ENCODE data around the gene DHX40.
A peak's percentile ranks its signal among the peaks of the same experiment; 100 is the strongest.
"Not testable (repeated sequence)": the region's sequence is repeated elsewhere in the genome, so short reads cannot be mapped to it uniquely, and the experiment has no call there.

DHX40 gene

GRCh38 chr17:59565171-59565958 is at the start of gene DHX40:
Gene DHX40 (plus strand): TSS chr17:59565610. CDS start chr17:59565672, 62 bp downstream.
- Mint-ChIP-seq H3K27ac (peak within 1 kb of the TSS; percentile 96), H3K4me3 (peak within 1 kb of the TSS; percentile 100), H3K36me3 (no peaks in the 10 kb centered on the region)

GRCh38 chr17:59516451-59516850 is 49.0 kb upstream of the DHX40 start:
- Mint-ChIP-seq H3K4me3 (no peak overlapping the region), H3K36me3 (no peaks in the 10 kb centered on the region), H3K9me3 (ENCODE audit: low read depth) (no peaks in the 10 kb centered on the region), H3K27me3 (no peaks in the 10 kb centered on the region), H3K27ac (no peak overlapping the region), H3K4me1 (ENCODE audit: low read depth) (peaks cover 2% of the 10 kb centered on the region)

More at GRCh38 chr17:59565171-59565958, at the start of gene DHX40:
- H3K4me1 Mint-ChIP-seq (ENCODE audit: low read depth), result peaks cover 25% of the 10 kb centered on the region
- H3K27me3 Mint-ChIP-seq, result no peaks in the 10 kb centered on the region
- no peaks in the 10 kb centered on the region for H3K9me3 Mint-ChIP-seq (ENCODE audit: low read depth)

GRCh38 chr17:59519132-59519531 is 46.3 kb upstream of the DHX40 start:
- H3K27me3 Mint-ChIP-seq, result no peaks in the 10 kb centered on the region
- H3K9me3 Mint-ChIP-seq (ENCODE audit: low read depth), result no peaks in the 10 kb centered on the region
- no peaks in the 10 kb centered on the region for H3K36me3 Mint-ChIP-seq
- no peak overlapping the region for H3K4me3 Mint-ChIP-seq
- peaks cover 3% of the 10 kb centered on the region for H3K4me1 Mint-ChIP-seq (ENCODE audit: low read depth)
- H3K27ac Mint-ChIP-seq, result no peak overlapping the region

GRCh38 chr17:59520251-59520650 is 45.2 kb upstream of the DHX40 start:
- Mint-ChIP-seq H3K9me3 (ENCODE audit: low read depth) (no peaks in the 10 kb centered on the region), H3K4me3 (no peak overlapping the region), H3K36me3 (no peaks in the 10 kb centered on the region), H3K4me1 (ENCODE audit: low read depth) (peaks cover 3% of the 10 kb centered on the region), H3K27me3 (no peaks in the 10 kb centered on the region), H3K27ac (no peak overlapping the region)

GRCh38 chr17:59521465-59522126 is 43.8 kb upstream of the DHX40 start:
- H3K36me3 Mint-ChIP-seq, result no peaks in the 10 kb centered on the region
- H3K9me3 Mint-ChIP-seq (ENCODE audit: low read depth), result no peaks in the 10 kb centered on the region
- peaks cover 3% of the 10 kb centered on the region for H3K4me1 Mint-ChIP-seq (ENCODE audit: low read depth)

GRCh38 chr17:59524930-59525329 is 40.5 kb upstream of the DHX40 start:
- H3K36me3 Mint-ChIP-seq; H3K27ac Mint-ChIP-seq; H3K4me3 Mint-ChIP-seq; H3K9me3 Mint-ChIP-seq (ENCODE audit: low read depth); H3K27me3 Mint-ChIP-seq; H3K4me1 Mint-ChIP-seq (ENCODE audit: low read depth): not testable (repeated sequence)

More at GRCh38 chr17:59521465-59522126, 43.8 kb upstream of the DHX40 start:
- no peak overlapping the region for H3K27ac Mint-ChIP-seq
- H3K27me3 Mint-ChIP-seq, result no peaks in the 10 kb centered on the region
- no peak overlapping the region for H3K4me3 Mint-ChIP-seq

GRCh38 chr17:59525668-59526067 is 39.7 kb upstream of the DHX40 start:
- Mint-ChIP-seq H3K36me3 (no peaks in the 10 kb centered on the region), H3K4me3 (no peak overlapping the region), H3K27ac (no peak overlapping the region), H3K27me3 (peaks cover 2% of the 10 kb centered on the region), H3K4me1 (ENCODE audit: low read depth) (peaks cover 3% of the 10 kb centered on the region), H3K9me3 (ENCODE audit: low read depth) (no peaks in the 10 kb centered on the region)

- Mint-ChIP-seq H3K4me1 (ENCODE audit: low read depth) (peaks cover 1% of the 10 kb centered on the region), H3K36me3 (no peaks in the 10 kb centered on the region), H3K4me3 (no peak overlapping the region), H3K27me3 (peaks cover 2% of the 10 kb centered on the region), H3K9me3 (ENCODE audit: low read depth) (no peaks in the 10 kb centered on the region), H3K27ac (no peak overlapping the region)
Measured at GRCh38 chr17:59526451-59526850, 39.0 kb upstream of the DHX40 start.

GRCh38 chr17:59527325-59527917 is 38.0 kb upstream of the DHX40 start:
- Mint-ChIP-seq H3K36me3 (no peaks in the 10 kb centered on the region), H3K9me3 (ENCODE audit: low read depth) (no peaks in the 10 kb centered on the region), H3K4me1 (ENCODE audit: low read depth) (no peaks in the 10 kb centered on the region), H3K4me3 (no peak overlapping the region), H3K27me3 (peaks cover 2% of the 10 kb centered on the region), H3K27ac (no peak overlapping the region)

- H3K4me3 Mint-ChIP-seq, result no peak overlapping the region
- no peaks in the 10 kb centered on the region for H3K4me1 Mint-ChIP-seq (ENCODE audit: low read depth)
- no peak overlapping the region for H3K27ac Mint-ChIP-seq
- H3K27me3 Mint-ChIP-seq, result peaks cover 4% of the 10 kb centered on the region
- H3K9me3 Mint-ChIP-seq (ENCODE audit: low read depth), result no peaks in the 10 kb centered on the region
- no peaks in the 10 kb centered on the region for H3K36me3 Mint-ChIP-seq
Measured at GRCh38 chr17:59527931-59528330, 37.5 kb upstream of the DHX40 start.

- Mint-ChIP-seq H3K36me3 (no peaks in the 10 kb centered on the region), H3K4me3 (no peak overlapping the region), H3K9me3 (ENCODE audit: low read depth) (no peaks in the 10 kb centered on the region), H3K27ac (no peak overlapping the region), H3K27me3 (peaks cover 4% of the 10 kb centered on the region), H3K4me1 (ENCODE audit: low read depth) (no peaks in the 10 kb centered on the region)
Measured at GRCh38 chr17:59530531-59530930, 34.9 kb upstream of the DHX40 start.

- Mint-ChIP-seq H3K4me3 (no peak overlapping the region), H3K27ac (no peak overlapping the region), H3K27me3 (peaks cover 5% of the 10 kb centered on the region), H3K4me1 (ENCODE audit: low read depth) (no peaks in the 10 kb centered on the region), H3K9me3 (ENCODE audit: low read depth) (no peaks in the 10 kb centered on the region), H3K36me3 (no peaks in the 10 kb centered on the region)
Measured at GRCh38 chr17:59533694-59534093, 31.7 kb upstream of the DHX40 start.

- Mint-ChIP-seq H3K27ac (no peak overlapping the region), H3K36me3 (no peaks in the 10 kb centered on the region), H3K27me3 (peaks cover 5% of the 10 kb centered on the region), H3K4me1 (ENCODE audit: low read depth) (no peaks in the 10 kb centered on the region), H3K4me3 (no peak overlapping the region), H3K9me3 (ENCODE audit: low read depth) (no peaks in the 10 kb centered on the region)
Measured at GRCh38 chr17:59534583-59534982, 30.8 kb upstream of the DHX40 start.

- Mint-ChIP-seq H3K36me3 (no peaks in the 10 kb centered on the region), H3K4me1 (ENCODE audit: low read depth) (no peaks in the 10 kb centered on the region), H3K4me3 (no peak overlapping the region), H3K27me3 (peaks cover 10% of the 10 kb centered on the region), H3K27ac (no peak overlapping the region), H3K9me3 (ENCODE audit: low read depth) (no peaks in the 10 kb centered on the region)
Measured at GRCh38 chr17:59538195-59538909, 27.1 kb upstream of the DHX40 start.

Measured in activated naive CD8-positive, alpha-beta T cell (primary cell).